Uterus (tissue), 4 donors: Measurements from ENCODE around the gene IGFLR1. TPM values are rescaled to one million over a fixed set of nuclear protein-coding genes. Genes with fewer than 3 reads are reported as not detected.

Experiments
- DNase-seq, 2 donors: peaks; one replicate each; pipeline ENCODE4 v3.0.0-alpha.2; 2019 to 2020
- H3K27ac ChIP-seq, 2 donors: fragments of 200-600 bp; sonication (generic); 1 replicate in 1 of 2; 2 replicates in 1 of 2; pipeline ENCODE4 v1.5.1; 2016 to 2018
- H3K27me3 ChIP-seq, 2 donors: fragments of 200-600 bp; sonication (generic); one replicate each; pipeline ENCODE4 v1.5.1; 2018 to 2019; ENCODE audit warnings: control low read depth in 1 of 2
- H3K36me3 ChIP-seq, 2 donors: fragments of 200-600 bp; sonication (generic); one replicate each; pipeline ENCODE4 v1.5.1; 2019; ENCODE audit warnings: control low read depth in 1 of 2
- H3K4me1 ChIP-seq, 2 donors: fragments of 200-600 bp; sonication (generic); one replicate each; pipeline ENCODE4 v1.5.1; 2018 to 2019; ENCODE audit warnings: control low read depth in 1 of 2
- H3K4me3 ChIP-seq, 2 donors: fragments of 200-600 bp; sonication (generic); 1 replicate in 1 of 2; 2 replicates in 1 of 2; pipeline ENCODE4 v1.5.1; 2018 to 2019; ENCODE audit warnings: mild to moderate bottlenecking in 1 of 2
- H3K9me3 ChIP-seq, 2 donors: fragments of 200-600 bp; sonication (generic); one replicate each; pipeline ENCODE4 v1.5.1; 2019; ENCODE audit warnings: control low read depth in 1 of 2
- CTCF ChIP-seq, 4 experiments: fragments of 200-600 bp in 2 of 4; fragments of 450-650 bp in 2 of 4; sonication (generic) in 2 of 4; IDR thresholded peaks; one replicate each; pipeline ENCODE4 v1.5.1; 2016 to 2019; ENCODE audit warnings: antibody characterized with exemption in 4 of 4, mild to moderate bottlenecking in 2 of 4, moderate library complexity in 1 of 4
- POLR2A ChIP-seq, 2 donors: fragments of 450-650 bp; IDR thresholded peaks; one replicate each; pipeline ENCODE4 v1.6.1; 2016; ENCODE audit warnings: antibody characterized with exemption in 2 of 2, mild to moderate bottlenecking in 1 of 2, moderate library complexity in 1 of 2
- intact Hi-C: fragments of 100-400 bp; cut with DNase I; formaldehyde crosslinking; loops from one replicate; pipeline ENCODE4 v1.15.1; 2023; ENCODE audit warnings: low total_unique reads
- total RNA-seq, 4 donors: library from RNA; depleted of rRNA in 3 of 4; stranded (reverse); fragments of >200 nt in 3 of 4; gene quantifications; one replicate each; pipeline versions ENCODE4 v1.1.0 to v1.2.4, GENCODE V29; 2014 to 2023
- donor health status: DM: yes; HTN: yes; CAD: no.

Gene IGFLR1
- total RNA-seq, 4 donors from 2014 or later = 0.77 to 5.3 (median 2.2) TPM

- H3K9me3 ChIP-seq = no peaks in the 10 kb centered on the region
- peaks cover 7 to 9% of the 10 kb centered on the region in 2 donors for H3K4me1 ChIP-seq
- TF ChIP-seq POLR2A (IDR thresholded peaks at IDR 0.05) (no peak), CTCF (IDR thresholded peaks at IDR 0.05) (no peak)
- intact Hi-C loops = loop anchor here (10.0 kb wide), 1 partner anchor 166 kb away; the partner anchor contains the start of gene TMEM147
- no peaks in the 10 kb centered on the region for H3K36me3 ChIP-seq
- H3K27ac ChIP-seq = no peak overlapping the region
- H3K4me3 ChIP-seq = no peak overlapping the region
- H3K27me3 ChIP-seq = no peaks in the 10 kb centered on the region
- no peak for DNase-seq
Measured at GRCh38 chr19:35710784-35711723, 31.2 kb downstream of the IGFLR1 start.

GRCh38 chr19:35708391-35708790 lies 33.9 kb downstream of the IGFLR1 start:
- intact Hi-C loops = no loop called here
- Histone ChIP-seq H3K4me1 (no peaks in the 10 kb centered on the region), H3K27me3 (no peaks in the 10 kb centered on the region), H3K9me3 (no peaks in the 10 kb centered on the region), H3K4me3 (no peak overlapping the region), H3K36me3 (no peaks in the 10 kb centered on the region), H3K27ac (no peak overlapping the region)
- DNase-seq = no peak
- TF ChIP-seq CTCF (IDR thresholded peaks at IDR 0.05) (no peak), POLR2A (IDR thresholded peaks at IDR 0.05) (no peak)

GRCh38 chr19:35704218-35704617 lies 38.0 kb downstream of the IGFLR1 start, which contains the start of gene ZBTB32:
Gene ZBTB32, plus strand, starts transcription at chr19:35704558. Its CDS starts 10,069 bp downstream, at chr19:35714627.
- Histone ChIP-seq H3K27me3 (no peaks in the 10 kb centered on the region), H3K9me3 (no peaks in the 10 kb centered on the region), H3K4me1 (no peaks in the 10 kb centered on the region), H3K36me3 (no peaks in the 10 kb centered on the region), H3K4me3 (no peak within 1 kb of the TSS), H3K27ac (no peak within 1 kb of the TSS)
- TF ChIP-seq CTCF (IDR thresholded peaks at IDR 0.05) = no peak
- no peak for TF ChIP-seq POLR2A (IDR thresholded peaks at IDR 0.05)
- DNase-seq = no peak
- intact Hi-C loops = no loop called here

- H3K9me3 ChIP-seq = no peaks in the 10 kb centered on the region
- TF ChIP-seq POLR2A (IDR thresholded peaks at IDR 0.05) (no peak), CTCF (IDR thresholded peaks at IDR 0.05) (no peak)
- no peaks in the 10 kb centered on the region for H3K36me3 ChIP-seq
- DNase-seq = no peak
- no peak overlapping the region for H3K4me3 ChIP-seq
- intact Hi-C loops = no loop called here
- no peaks in the 10 kb centered on the region for H3K27me3 ChIP-seq
- no peaks in the 10 kb centered on the region for H3K4me1 ChIP-seq
- H3K27ac ChIP-seq = no peak overlapping the region
Measured at GRCh38 chr19:35703343-35703742, 38.9 kb downstream of the IGFLR1 start.
